Testis (tissue), 2 donors: Measurements from ENCODE around the gene TBC1D1.

Experiments
- CTCF ChIP-seq, 3 experiments: fragments of 450-650 bp in 2 of 3; fragments of 200-600 bp in 1 of 3; sonication (generic) in 1 of 3; IDR thresholded peaks; one replicate each; pipeline ENCODE4 v1.5.1; 2016 to 2019; ENCODE audit warnings: antibody characterized with exemption in 3 of 3, mild to moderate bottlenecking in 2 of 3, moderate library complexity in 1 of 3
- POLR2A ChIP-seq: fragments of 450-650 bp; IDR thresholded peaks from one replicate; pipeline ENCODE4 v1.6.1; 2017; ENCODE audit warnings: antibody characterized with exemption, mild to moderate bottlenecking, moderate library complexity

GRCh38 chr4:37976991-37977470, 86.1 kb downstream of the TBC1D1 start:
- TF ChIP-seq CTCF (IDR thresholded peaks at IDR 0.05) (no peak), POLR2A (no peak)
